ENCODE data around the gene RASAL2. TPM values are rescaled to one million over a fixed set of nuclear protein-coding genes. Genes with fewer than 3 reads are reported as not detected.
"Not testable (repeated sequence)": the region's sequence is repeated elsewhere in the genome, so short reads cannot be mapped to it uniquely, and the experiment has no call there.

Gene RASAL2
- total and polyA plus RNA-seq, 2 donors (not counting 1 experiment from before 2014, with no cell fraction given): 11.9 to 21.8 TPM

GRCh38 chr1:178345807-178346206 is 251.9 kb downstream of the RASAL2 start:
- H3K9me3 ChIP-seq (ENCODE audit: control insufficient read depth, insufficient read depth, low read depth, low read length): no peaks in the 10 kb centered on the region
- H3K4me2 ChIP-seq (ENCODE audit: extremely low read depth, insufficient read depth, low read length): no peak overlapping the region
- H2AFZ ChIP-seq (ENCODE audit: low read length): no peak overlapping the region
- TF ChIP-seq CTCF (conservative IDR thresholded peaks at IDR 0.05 in 1 of 2, IDR thresholded peaks at IDR 0.05 in 1 of 2; ENCODE audit: low read depth in 1 of 2, low read length in 2 of 2): no peak
- no peak for TF ChIP-seq EZH2 (IDR thresholded peaks at IDR 0.05; ENCODE audit: low read length, missing control alignments)
- peak in 1 of 2 donors; percentile 61 for DNase-seq (ENCODE audit: low read depth in 2 of 2)
- H4K20me1 ChIP-seq (ENCODE audit: control insufficient read depth, extremely low read depth, insufficient read depth, low read length): no peaks in the 10 kb centered on the region
- peaks cover 11% of the 10 kb centered on the region for H3K4me1 ChIP-seq (ENCODE audit: control insufficient read depth, extremely low read depth, insufficient read depth, low read length)
- no peaks in the 10 kb centered on the region for H3K79me2 ChIP-seq (ENCODE audit: control insufficient read depth, insufficient read depth, low read length)
- no peak overlapping the region for H3K4me3 ChIP-seq (replicated peaks in 1 of 4; ENCODE audit: control extremely low read depth in 1 of 4, insufficient read depth in 1 of 4, low read depth in 3 of 4, low read length in 4 of 4)
- H3K27me3 ChIP-seq (ENCODE audit: control insufficient read depth, insufficient read depth, low read length): no peaks in the 10 kb centered on the region
- no peaks in the 10 kb centered on the region for H3K36me3 ChIP-seq (ENCODE audit: control insufficient read depth, insufficient read depth, low read length)
- H3K9ac ChIP-seq (ENCODE audit: insufficient read depth, low read length): no peak overlapping the region
- no peak overlapping the region for H3K27ac ChIP-seq (ENCODE audit: insufficient read depth, low read length)

GRCh38 chr1:178349801-178350200 is 255.9 kb downstream of the RASAL2 start:
- Histone ChIP-seq H3K79me2 (ENCODE audit: control insufficient read depth, insufficient read depth, low read length) (no peaks in the 10 kb centered on the region), H3K27ac (ENCODE audit: insufficient read depth, low read length) (no peak overlapping the region), H3K4me3 (replicated peaks in 1 of 4; ENCODE audit: control extremely low read depth in 1 of 4, insufficient read depth in 1 of 4, low read depth in 3 of 4, low read length in 4 of 4) (no peak overlapping the region), H3K4me1 (ENCODE audit: control insufficient read depth, extremely low read depth, insufficient read depth, low read length) (peaks cover 11% of the 10 kb centered on the region), H3K4me2 (ENCODE audit: extremely low read depth, insufficient read depth, low read length) (no peak overlapping the region), H3K27me3 (ENCODE audit: control insufficient read depth, insufficient read depth, low read length) (no peaks in the 10 kb centered on the region), H2AFZ (ENCODE audit: low read length) (no peak overlapping the region), H4K20me1 (ENCODE audit: control insufficient read depth, extremely low read depth, insufficient read depth, low read length) (no peaks in the 10 kb centered on the region), H3K9me3 (ENCODE audit: control insufficient read depth, insufficient read depth, low read depth, low read length) (no peaks in the 10 kb centered on the region), H3K9ac (ENCODE audit: insufficient read depth, low read length) (no peak overlapping the region), H3K36me3 (ENCODE audit: control insufficient read depth, insufficient read depth, low read length) (no peaks in the 10 kb centered on the region)
- TF ChIP-seq EZH2 (IDR thresholded peaks at IDR 0.05; ENCODE audit: low read length, missing control alignments) (no peak), CTCF (conservative IDR thresholded peaks at IDR 0.05 in 1 of 2, IDR thresholded peaks at IDR 0.05 in 1 of 2; ENCODE audit: low read depth in 1 of 2, low read length in 2 of 2) (no peak)
- DNase-seq (ENCODE audit: low read depth in 2 of 2): no peak

GRCh38 chr1:178351911-178352310 is 258.0 kb downstream of the RASAL2 start:
- H2AFZ ChIP-seq (ENCODE audit: low read length); H3K4me2 ChIP-seq (ENCODE audit: extremely low read depth, insufficient read depth, low read length); DNase-seq (ENCODE audit: low read depth in 2 of 2); H3K9ac ChIP-seq (ENCODE audit: insufficient read depth, low read length); H3K79me2 ChIP-seq (ENCODE audit: control insufficient read depth, insufficient read depth, low read length); H3K4me3 ChIP-seq (replicated peaks in 1 of 4; ENCODE audit: control extremely low read depth in 1 of 4, insufficient read depth in 1 of 4, low read depth in 3 of 4, low read length in 4 of 4); H3K27me3 ChIP-seq (ENCODE audit: control insufficient read depth, insufficient read depth, low read length); H4K20me1 ChIP-seq (ENCODE audit: control insufficient read depth, extremely low read depth, insufficient read depth, low read length); H3K27ac ChIP-seq (ENCODE audit: insufficient read depth, low read length); H3K36me3 ChIP-seq (ENCODE audit: control insufficient read depth, insufficient read depth, low read length); H3K4me1 ChIP-seq (ENCODE audit: control insufficient read depth, extremely low read depth, insufficient read depth, low read length); H3K9me3 ChIP-seq (ENCODE audit: control insufficient read depth, insufficient read depth, low read depth, low read length): not testable (repeated sequence)
